WTC11 (cell line): ENCODE data around the gene GADD45GIP1. TPM values are rescaled to one million over a fixed set of nuclear protein-coding genes. Genes with fewer than 3 reads are reported as not detected.

Source experiments
- ATAC-seq: fragments of 200-7000 bp; cut with Tn5 transposase; 2 replicates; pipeline ENCODE4 v1.10.0; 2021; ENCODE audit warnings: mild to moderate bottlenecking, moderate library complexity
- CTCF ChIA-PET: fragments of 300-600 bp; sonication (Branson Sonifier 250); formaldehyde crosslinking; loops from one replicate; lab custom pipeline; 2021; ENCODE audit warnings: antibody characterized with exemption; lab: Charles Lee
- POLR2A ChIA-PET: fragments of 350-600 bp; sonication (Branson Sonifier 250); formaldehyde crosslinking; loops from one replicate; lab custom pipeline; 2021; ENCODE audit warnings: antibody characterized with exemption; lab: Charles Lee
- DNase-seq: peaks from one replicate; pipeline ENCODE4 v3.0.0; 2021; ENCODE audit warnings: low spot score
- H3K27ac Mint-ChIP-seq: 2 replicates; pipeline ENCODE4 v1.8.0; 2021; ENCODE audit warnings: mixed read lengths
- H3K27me3 Mint-ChIP-seq: 2 replicates; pipeline ENCODE4 v1.8.0; 2021; ENCODE audit warnings: low read depth, mild to moderate bottlenecking, moderate library complexity, mixed read lengths
- H3K36me3 Mint-ChIP-seq: 2 replicates; pipeline ENCODE4 v1.8.0; 2021; ENCODE audit warnings: mixed read lengths
- H3K4me1 Mint-ChIP-seq: 2 replicates; pipeline ENCODE4 v1.8.0; 2022; ENCODE audit warnings: mixed read lengths
- H3K4me3 Mint-ChIP-seq: 2 replicates; pipeline ENCODE4 v1.8.0; 2021; ENCODE audit warnings: mild to moderate bottlenecking, moderate library complexity, mixed read lengths
- H3K9me3 Mint-ChIP-seq: 2 replicates; pipeline ENCODE4 v1.8.0; 2021; ENCODE audit warnings: mixed read lengths
- CBFB ChIP-seq: sonication (generic); formaldehyde crosslinking; IDR thresholded peaks from 2 replicates; pipeline ENCODE4 v1.8.1; 2022; ENCODE audit warnings: mild to moderate bottlenecking, low read depth, missing genetic modification reagents
- EMX1 ChIP-seq: fragments of 250-450 bp; sonication (Bioruptor Pico); IDR thresholded peaks from 2 replicates; pipeline ENCODE4 v1.8.0; 2021; ENCODE audit warnings: mild to moderate bottlenecking
- ETV6 ChIP-seq: sonication (generic); formaldehyde crosslinking; IDR thresholded peaks from 2 replicates; pipeline ENCODE4 v1.8.1; 2022; ENCODE audit warnings: mild to moderate bottlenecking, missing genetic modification reagents
- FOXP1 ChIP-seq: sonication (generic); formaldehyde crosslinking; IDR thresholded peaks from 2 replicates; pipeline ENCODE4 v1.8.0; 2022; ENCODE audit warnings: missing genetic modification reagents, mild to moderate bottlenecking, moderate library complexity, borderline replicate concordance
- HMGA2 ChIP-seq: fragments of 250-450 bp; sonication (Bioruptor Pico); IDR thresholded peaks from 2 replicates; pipeline ENCODE4 v1.4.0; 2021; ENCODE audit warnings: mild to moderate bottlenecking, moderate library complexity
- IRF2 ChIP-seq: sonication (generic); formaldehyde crosslinking; IDR thresholded peaks from 2 replicates; pipeline ENCODE4 v1.8.0; 2022; ENCODE audit warnings: low read depth, missing genetic modification reagents, borderline replicate concordance
- MXD4 ChIP-seq: fragments of 250-450 bp; sonication (Bioruptor Pico); IDR thresholded peaks from 2 replicates; pipeline ENCODE4 v1.8.0; 2021; ENCODE audit warnings: mild to moderate bottlenecking, moderate library complexity, borderline replicate concordance
- NR2C2 ChIP-seq: sonication (generic); formaldehyde crosslinking; IDR thresholded peaks from 2 replicates; pipeline ENCODE4 v1.8.0; 2022; ENCODE audit warnings: mild to moderate bottlenecking, missing genetic modification reagents
- TCF7 ChIP-seq: sonication (generic); formaldehyde crosslinking; IDR thresholded peaks from 2 replicates; pipeline ENCODE4 v1.8.0; 2022; ENCODE audit warnings: mild to moderate bottlenecking, low read depth, missing genetic modification reagents, moderate library complexity
- TEAD4 ChIP-seq: sonication (generic); formaldehyde crosslinking; IDR thresholded peaks from 2 replicates; pipeline ENCODE4 v1.8.0; 2022; ENCODE audit warnings: mild to moderate bottlenecking, missing genetic modification reagents
- ZNF263 ChIP-seq: sonication (generic); formaldehyde crosslinking; IDR thresholded peaks from 2 replicates; pipeline ENCODE4 v1.8.1; 2022; ENCODE audit warnings: low read depth, mild to moderate bottlenecking, moderate library complexity, missing genetic modification reagents
- ZNF317 ChIP-seq: sonication (generic); formaldehyde crosslinking; IDR thresholded peaks from 2 replicates; pipeline ENCODE4 v1.8.1; 2023; ENCODE audit warnings: low read depth, mild to moderate bottlenecking, moderate library complexity, missing genetic modification reagents, borderline replicate concordance
- ZNF396 ChIP-seq: fragments of 250-450 bp; sonication (Bioruptor Pico); IDR thresholded peaks from 2 replicates; pipeline ENCODE4 v1.8.0; 2021; ENCODE audit warnings: mild to moderate bottlenecking, moderate library complexity, borderline replicate concordance
- total RNA-seq: library from RNA; stranded (reverse); gene quantifications from 3 replicates; pipeline ENCODE4 v1.2.3, GENCODE V29; 2021
- TF ChIP-seq, protein P1 (sequence below): sonication (generic); formaldehyde crosslinking; IDR thresholded peaks from 2 replicates; pipeline ENCODE4 v1.8.1; 2022; ENCODE audit warnings: low read depth, mild to moderate bottlenecking, moderate library complexity, missing genetic modification reagents, borderline replicate concordance
- TF ChIP-seq, protein P2 (sequence below): fragments of 250-450 bp; sonication (Bioruptor Pico); IDR thresholded peaks from 2 replicates; pipeline ENCODE4 v2.1.2; 2022; ENCODE audit warnings: mild to moderate bottlenecking, moderate library complexity
- TF ChIP-seq, protein P3 (sequence below): sonication (generic); formaldehyde crosslinking; IDR thresholded peaks from 2 replicates; pipeline ENCODE4 v1.8.0; 2023; ENCODE audit warnings: mild to moderate bottlenecking, missing genetic modification reagents
- TF ChIP-seq, protein P4 (sequence below): sonication (generic); formaldehyde crosslinking; IDR thresholded peaks from 2 replicates; pipeline ENCODE4 v1.8.0; 2023; ENCODE audit warnings: missing genetic modification reagents, mild to moderate bottlenecking, borderline replicate concordance
- TF ChIP-seq, protein P5 (sequence below): fragments of 200-600 bp; IDR thresholded peaks from 2 replicates; pipeline ENCODE4 v1.8.0; 2022; ENCODE audit warnings: antibody characterized with exemption

The GADD45GIP1 gene
- total RNA-seq, 1 experiment from 2014 or later, result 54.4 TPM

DNA sequence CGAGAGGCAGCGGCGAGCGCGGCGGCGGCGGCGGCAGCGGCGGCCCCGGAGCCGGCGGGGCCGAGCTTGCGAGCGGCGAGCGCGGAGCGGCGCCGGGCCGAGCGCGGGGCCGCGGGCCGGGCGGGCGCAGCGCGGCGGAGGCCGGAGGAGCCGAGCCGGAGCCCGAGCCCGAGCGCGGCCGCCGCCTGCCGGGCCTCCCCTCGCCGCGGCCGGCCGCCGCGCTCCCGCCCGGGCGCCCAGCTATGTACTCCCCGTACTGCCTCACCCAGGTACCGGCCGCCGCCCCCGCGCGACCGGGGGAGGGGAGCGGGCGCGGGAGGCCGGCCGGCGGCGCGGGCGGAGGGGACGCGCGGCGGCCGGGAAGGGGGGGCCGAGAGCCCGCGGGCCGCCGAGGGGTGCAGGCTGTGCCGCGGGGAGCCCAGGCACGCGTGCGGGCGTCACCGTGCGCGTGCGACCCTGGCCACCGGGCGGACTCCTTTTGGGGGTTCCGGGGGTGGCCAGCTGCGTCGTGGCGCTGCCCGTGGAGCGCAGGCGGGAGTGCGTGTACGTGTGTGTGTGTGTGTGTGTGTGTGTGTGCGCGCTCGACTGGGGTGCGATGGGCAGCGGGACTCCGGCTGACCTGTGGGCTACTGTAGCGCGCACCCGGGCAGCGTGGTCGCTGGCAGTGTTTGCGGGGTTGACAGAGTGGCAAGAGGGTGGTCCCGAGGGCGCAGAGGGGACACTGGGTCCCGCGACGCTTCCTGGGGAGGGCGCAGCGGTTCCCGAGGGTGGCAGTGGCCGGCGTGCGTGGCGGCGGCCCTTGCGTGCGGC lies 38.8 kb upstream of the GADD45GIP1 start:
- peaks cover 94% of the 10 kb centered on the region for H3K27me3 Mint-ChIP-seq
- H3K4me3 Mint-ChIP-seq, result peak overlapping the region; percentile 64
- POLR2A ChIA-PET, result no interaction called here
- DNase-seq (no peak), ATAC-seq (peak; percentile 12)
- H3K27ac Mint-ChIP-seq, result no peak overlapping the region
- peaks cover 3% of the 10 kb centered on the region; the same call in 1 of the 2 replicates for H3K36me3 Mint-ChIP-seq
- TF ChIP-seq HMGA2 (CRISPR knock-in tag) (no peak), TEAD4 (CRISPR knock-in tag) (no peak), FOXP1 (CRISPR knock-in tag) (no peak), NR2C2 (CRISPR knock-in tag) (no peak), MXD4 (CRISPR knock-in tag) (no peak), ZNF317 (CRISPR knock-in tag) (no peak), ZNF263 (no peak), ZNF396 (CRISPR knock-in tag) (no peak), EMX1 (CRISPR knock-in tag) (no peak)
- TF ChIP-seq, protein P1, sequence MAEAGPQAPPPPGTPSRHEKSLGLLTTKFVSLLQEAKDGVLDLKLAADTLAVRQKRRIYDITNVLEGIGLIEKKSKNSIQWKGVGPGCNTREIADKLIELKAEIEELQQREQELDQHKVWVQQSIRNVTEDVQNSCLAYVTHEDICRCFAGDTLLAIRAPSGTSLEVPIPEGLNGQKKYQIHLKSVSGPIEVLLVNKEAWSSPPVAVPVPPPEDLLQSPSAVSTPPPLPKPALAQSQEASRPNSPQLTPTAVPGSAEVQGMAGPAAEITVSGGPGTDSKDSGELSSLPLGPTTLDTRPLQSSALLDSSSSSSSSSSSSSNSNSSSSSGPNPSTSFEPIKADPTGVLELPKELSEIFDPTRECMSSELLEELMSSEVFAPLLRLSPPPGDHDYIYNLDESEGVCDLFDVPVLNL, result no peak
- no peaks in the 10 kb centered on the region for H3K9me3 Mint-ChIP-seq
- H3K4me1 Mint-ChIP-seq, result peaks cover 6% of the 10 kb centered on the region
- CTCF ChIA-PET, result interaction anchor here (0.8 to 1.7 kb wide), 3 partner anchors 18 to 98 kb away, joined by 3 to 7 read pairs (median 4); no protein-coding TSS in a partner anchor

DNA sequence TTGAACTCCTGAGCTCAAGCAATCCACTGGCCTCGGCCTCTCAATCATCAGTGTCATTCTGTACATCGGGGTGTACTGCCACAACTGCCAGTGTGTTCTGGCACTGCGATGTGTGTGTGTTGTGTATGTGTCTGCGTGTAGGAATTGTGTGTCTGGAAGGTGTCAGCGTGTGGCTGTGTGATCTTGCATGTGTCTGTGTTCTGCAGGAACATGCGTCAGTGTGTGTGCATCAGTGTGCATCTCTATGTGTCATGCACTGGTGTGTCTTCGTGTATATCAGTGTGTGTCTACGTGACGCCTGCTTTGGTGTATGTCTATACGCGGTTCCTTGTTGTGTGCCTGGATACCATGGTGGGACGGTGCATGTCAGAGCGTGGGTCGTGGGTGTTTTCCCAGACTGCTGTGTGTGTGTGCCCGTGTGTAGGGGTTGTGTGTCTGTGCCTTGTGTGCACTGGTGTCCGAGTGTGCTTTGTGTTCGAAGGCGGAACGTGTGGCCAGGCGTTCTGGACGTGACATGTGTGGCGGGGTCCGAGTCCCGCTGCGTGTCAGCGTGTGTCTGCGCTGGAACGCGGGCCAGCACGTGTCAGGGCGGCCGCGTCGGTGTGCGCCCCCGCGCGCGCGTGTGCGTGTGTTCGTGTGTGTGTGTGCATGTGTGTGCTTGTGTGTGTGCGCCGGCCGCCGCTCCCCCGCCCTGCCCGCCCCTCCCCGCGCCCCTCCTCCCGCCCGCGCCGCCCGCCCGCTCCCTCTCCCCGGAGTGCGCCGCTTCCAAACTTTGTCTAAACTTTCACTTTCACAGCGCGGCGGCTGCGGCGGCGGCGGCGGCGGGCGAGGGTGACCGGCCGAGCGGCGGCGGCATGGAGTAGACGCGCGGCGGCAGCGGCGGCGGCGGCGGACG lies 37.9 kb upstream of the GADD45GIP1 start, which contains the start of gene NFIX:
Gene NFIX, plus strand, starts transcription at position 775 of the 895 bp plus-strand sequence. CDS start 363 bp downstream, outside the sequence.
- TF ChIP-seq CBFB (CRISPR knock-in tag), result no peak
- TF ChIP-seq ETV6 (CRISPR knock-in tag), result no peak
- TF ChIP-seq IRF2 (CRISPR knock-in tag), result no peak
- peak; percentile 53; the same call in 1 of the 2 replicates for TF ChIP-seq FOXP1 (CRISPR knock-in tag)
- TF ChIP-seq TCF7, result 0 out of 2 replicates have a peak, but pooled peaks have one; percentile 15
- TF ChIP-seq, protein P2, sequence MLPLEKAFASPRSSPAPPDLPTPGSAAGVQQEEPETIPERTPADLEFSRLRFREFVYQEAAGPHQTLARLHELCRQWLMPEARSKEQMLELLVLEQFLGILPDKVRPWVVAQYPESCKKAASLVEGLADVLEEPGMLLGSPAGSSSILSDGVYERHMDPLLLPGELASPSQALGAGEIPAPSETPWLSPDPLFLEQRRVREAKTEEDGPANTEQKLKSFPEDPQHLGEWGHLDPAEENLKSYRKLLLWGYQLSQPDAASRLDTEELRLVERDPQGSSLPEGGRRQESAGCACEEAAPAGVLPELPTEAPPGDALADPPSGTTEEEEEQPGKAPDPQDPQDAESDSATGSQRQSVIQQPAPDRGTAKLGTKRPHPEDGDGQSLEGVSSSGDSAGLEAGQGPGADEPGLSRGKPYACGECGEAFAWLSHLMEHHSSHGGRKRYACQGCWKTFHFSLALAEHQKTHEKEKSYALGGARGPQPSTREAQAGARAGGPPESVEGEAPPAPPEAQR (CRISPR knock-in tag), result no peak
- TF ChIP-seq, protein P3, sequence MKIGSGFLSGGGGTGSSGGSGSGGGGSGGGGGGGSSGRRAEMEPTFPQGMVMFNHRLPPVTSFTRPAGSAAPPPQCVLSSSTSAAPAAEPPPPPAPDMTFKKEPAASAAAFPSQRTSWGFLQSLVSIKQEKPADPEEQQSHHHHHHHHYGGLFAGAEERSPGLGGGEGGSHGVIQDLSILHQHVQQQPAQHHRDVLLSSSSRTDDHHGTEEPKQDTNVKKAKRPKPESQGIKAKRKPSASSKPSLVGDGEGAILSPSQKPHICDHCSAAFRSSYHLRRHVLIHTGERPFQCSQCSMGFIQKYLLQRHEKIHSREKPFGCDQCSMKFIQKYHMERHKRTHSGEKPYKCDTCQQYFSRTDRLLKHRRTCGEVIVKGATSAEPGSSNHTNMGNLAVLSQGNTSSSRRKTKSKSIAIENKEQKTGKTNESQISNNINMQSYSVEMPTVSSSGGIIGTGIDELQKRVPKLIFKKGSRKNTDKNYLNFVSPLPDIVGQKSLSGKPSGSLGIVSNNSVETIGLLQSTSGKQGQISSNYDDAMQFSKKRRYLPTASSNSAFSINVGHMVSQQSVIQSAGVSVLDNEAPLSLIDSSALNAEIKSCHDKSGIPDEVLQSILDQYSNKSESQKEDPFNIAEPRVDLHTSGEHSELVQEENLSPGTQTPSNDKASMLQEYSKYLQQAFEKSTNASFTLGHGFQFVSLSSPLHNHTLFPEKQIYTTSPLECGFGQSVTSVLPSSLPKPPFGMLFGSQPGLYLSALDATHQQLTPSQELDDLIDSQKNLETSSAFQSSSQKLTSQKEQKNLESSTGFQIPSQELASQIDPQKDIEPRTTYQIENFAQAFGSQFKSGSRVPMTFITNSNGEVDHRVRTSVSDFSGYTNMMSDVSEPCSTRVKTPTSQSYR (CRISPR knock-in tag), result no peak
- no peak for TF ChIP-seq NR2C2 (CRISPR knock-in tag)
- TF ChIP-seq, protein P4, sequence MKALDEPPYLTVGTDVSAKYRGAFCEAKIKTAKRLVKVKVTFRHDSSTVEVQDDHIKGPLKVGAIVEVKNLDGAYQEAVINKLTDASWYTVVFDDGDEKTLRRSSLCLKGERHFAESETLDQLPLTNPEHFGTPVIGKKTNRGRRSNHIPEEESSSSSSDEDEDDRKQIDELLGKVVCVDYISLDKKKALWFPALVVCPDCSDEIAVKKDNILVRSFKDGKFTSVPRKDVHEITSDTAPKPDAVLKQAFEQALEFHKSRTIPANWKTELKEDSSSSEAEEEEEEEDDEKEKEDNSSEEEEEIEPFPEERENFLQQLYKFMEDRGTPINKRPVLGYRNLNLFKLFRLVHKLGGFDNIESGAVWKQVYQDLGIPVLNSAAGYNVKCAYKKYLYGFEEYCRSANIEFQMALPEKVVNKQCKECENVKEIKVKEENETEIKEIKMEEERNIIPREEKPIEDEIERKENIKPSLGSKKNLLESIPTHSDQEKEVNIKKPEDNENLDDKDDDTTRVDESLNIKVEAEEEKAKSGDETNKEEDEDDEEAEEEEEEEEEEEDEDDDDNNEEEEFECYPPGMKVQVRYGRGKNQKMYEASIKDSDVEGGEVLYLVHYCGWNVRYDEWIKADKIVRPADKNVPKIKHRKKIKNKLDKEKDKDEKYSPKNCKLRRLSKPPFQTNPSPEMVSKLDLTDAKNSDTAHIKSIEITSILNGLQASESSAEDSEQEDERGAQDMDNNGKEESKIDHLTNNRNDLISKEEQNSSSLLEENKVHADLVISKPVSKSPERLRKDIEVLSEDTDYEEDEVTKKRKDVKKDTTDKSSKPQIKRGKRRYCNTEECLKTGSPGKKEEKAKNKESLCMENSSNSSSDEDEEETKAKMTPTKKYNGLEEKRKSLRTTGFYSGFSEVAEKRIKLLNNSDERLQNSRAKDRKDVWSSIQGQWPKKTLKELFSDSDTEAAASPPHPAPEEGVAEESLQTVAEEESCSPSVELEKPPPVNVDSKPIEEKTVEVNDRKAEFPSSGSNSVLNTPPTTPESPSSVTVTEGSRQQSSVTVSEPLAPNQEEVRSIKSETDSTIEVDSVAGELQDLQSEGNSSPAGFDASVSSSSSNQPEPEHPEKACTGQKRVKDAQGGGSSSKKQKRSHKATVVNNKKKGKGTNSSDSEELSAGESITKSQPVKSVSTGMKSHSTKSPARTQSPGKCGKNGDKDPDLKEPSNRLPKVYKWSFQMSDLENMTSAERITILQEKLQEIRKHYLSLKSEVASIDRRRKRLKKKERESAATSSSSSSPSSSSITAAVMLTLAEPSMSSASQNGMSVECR, result no peak
- TF ChIP-seq, protein P5, sequence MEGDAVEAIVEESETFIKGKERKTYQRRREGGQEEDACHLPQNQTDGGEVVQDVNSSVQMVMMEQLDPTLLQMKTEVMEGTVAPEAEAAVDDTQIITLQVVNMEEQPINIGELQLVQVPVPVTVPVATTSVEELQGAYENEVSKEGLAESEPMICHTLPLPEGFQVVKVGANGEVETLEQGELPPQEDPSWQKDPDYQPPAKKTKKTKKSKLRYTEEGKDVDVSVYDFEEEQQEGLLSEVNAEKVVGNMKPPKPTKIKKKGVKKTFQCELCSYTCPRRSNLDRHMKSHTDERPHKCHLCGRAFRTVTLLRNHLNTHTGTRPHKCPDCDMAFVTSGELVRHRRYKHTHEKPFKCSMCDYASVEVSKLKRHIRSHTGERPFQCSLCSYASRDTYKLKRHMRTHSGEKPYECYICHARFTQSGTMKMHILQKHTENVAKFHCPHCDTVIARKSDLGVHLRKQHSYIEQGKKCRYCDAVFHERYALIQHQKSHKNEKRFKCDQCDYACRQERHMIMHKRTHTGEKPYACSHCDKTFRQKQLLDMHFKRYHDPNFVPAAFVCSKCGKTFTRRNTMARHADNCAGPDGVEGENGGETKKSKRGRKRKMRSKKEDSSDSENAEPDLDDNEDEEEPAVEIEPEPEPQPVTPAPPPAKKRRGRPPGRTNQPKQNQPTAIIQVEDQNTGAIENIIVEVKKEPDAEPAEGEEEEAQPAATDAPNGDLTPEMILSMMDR, result no peak
- H3K4me3 Mint-ChIP-seq, result peak within 1 kb of the TSS; percentile 70
- ATAC-seq, result no peak
- peaks cover 3% of the 10 kb centered on the region; the same call in 1 of the 2 replicates for H3K36me3 Mint-ChIP-seq
- H3K27me3 Mint-ChIP-seq, result peaks cover 90% of the 10 kb centered on the region
- POLR2A ChIA-PET, result no interaction called here
- CTCF ChIA-PET, result interaction anchor here (0.6 to 1.4 kb wide), 4 partner anchors 12 to 100 kb away, joined by 3 to 4 read pairs (median 3); no protein-coding TSS in a partner anchor
- peaks cover 9% of the 10 kb centered on the region for H3K4me1 Mint-ChIP-seq
- H3K27ac Mint-ChIP-seq, result no peak within 1 kb of the TSS
- no peak for DNase-seq
- H3K9me3 Mint-ChIP-seq, result no peaks in the 10 kb centered on the region
